K562 (cell line): Measurements from ENCODE around the gene NFYC. TPM values are rescaled to one million over a fixed set of nuclear protein-coding genes. Genes with fewer than 3 reads are reported as not detected.

Experiments used
- ATF7 ChIP-seq: fragments of 450-650 bp; IDR thresholded peaks from 2 replicates; pipeline ENCODE4 v1.7.1; 2014; ENCODE audit warnings: mild to moderate bottlenecking, moderate library complexity
- DPF2 ChIP-seq: fragments of 450-650 bp; IDR thresholded peaks from 2 replicates; pipeline ENCODE4 v1.6.1; 2016
- L3MBTL2 ChIP-seq: fragments of 450-650 bp; IDR thresholded peaks from 2 replicates; pipeline ENCODE4 v1.6.1; 2016; ENCODE audit warnings: mild to moderate bottlenecking, moderate library complexity
- NONO ChIP-seq, 2 experiments: fragments of 200-400 bp in 1 of 2; fragments of 450-650 bp in 1 of 2; formaldehyde crosslinking in 1 of 2; IDR thresholded peaks; 2 replicates each; pipeline ENCODE4 v1.6.1; 2017; ENCODE audit warnings: low read depth in 2 of 2, mild to moderate bottlenecking in 2 of 2, moderate library complexity in 2 of 2, low read length in 1 of 2
- PHB ChIP-seq: fragments of 250-450 bp; sonication (Bioruptor Pico); IDR thresholded peaks from 2 replicates; pipeline ENCODE4 v1.5.0; 2021
- PHF21A ChIP-seq: fragments of 450-650 bp; IDR thresholded peaks from 2 replicates; pipeline ENCODE4 v1.6.1; 2017; ENCODE audit warnings: low read depth, borderline replicate concordance
- TAF1 ChIP-seq: IDR thresholded peaks from 2 replicates; pipeline ENCODE4 v1.6.1; 2011; ENCODE audit warnings: mild to moderate bottlenecking, low read length, moderate library complexity; ENCODE audit not compliant: insufficient read depth, control insufficient read depth, severe bottlenecking; ENCODE audit errors: extremely low read depth
- TGIF2 ChIP-seq: sonication (generic); formaldehyde crosslinking; IDR thresholded peaks from 2 replicates; pipeline ENCODE4 v1.8.1; 2022; ENCODE audit warnings: mild to moderate bottlenecking, missing genetic modification reagents, moderate library complexity
- USF2 ChIP-seq: sonication (generic); formaldehyde crosslinking; IDR thresholded peaks from 2 replicates; pipeline ENCODE4 v1.5.0; 2020; ENCODE audit warnings: missing genetic modification reagents
- XRCC5 ChIP-seq: fragments of 200-400 bp; formaldehyde crosslinking; IDR thresholded peaks from 2 replicates; pipeline ENCODE4 v1.6.1; 2017; ENCODE audit warnings: low read depth, mild to moderate bottlenecking, low read length
- ZBTB33 ChIP-seq: sonication (generic); formaldehyde crosslinking; IDR thresholded peaks from 2 replicates; pipeline ENCODE4 v1.8.1; 2023; ENCODE audit warnings: mild to moderate bottlenecking, missing genetic modification reagents
- ZNF3 ChIP-seq: fragments of 250-450 bp; sonication (Bioruptor Pico); IDR thresholded peaks from 2 replicates; pipeline ENCODE4 v1.5.0; 2021; ENCODE audit warnings: mild to moderate bottlenecking, moderate library complexity
- ZNF79 ChIP-seq: fragments of 250-450 bp; sonication (Bioruptor Pico); IDR thresholded peaks from 2 replicates; pipeline ENCODE4 v1.4.0; 2020; ENCODE audit warnings: low read depth, mild to moderate bottlenecking, moderate library complexity
- polyA plus RNA-seq, 8 experiments: library from polyadenylated mRNA; depleted of rRNA in 4 of 8; stranded (reverse) in 5 of 8; unstranded in 3 of 8; fragments of >200 nt; fragmentation: Nextera tagmentation in 2 of 8; fragmentation: Illumina TruSeq in 1 of 8; extraction: Ambion mirVana in 2 of 8; extraction: Trizol in 1 of 8; gene quantifications; 2 replicates each; pipeline versions ENCODE4 v1.2.1 to v1.2.3, GENCODE V29; 2011 to 2014; ENCODE audit warnings: inconsistent platforms in 1 of 8, missing spikeins in 1 of 8
- total RNA-seq, 7 experiments: library from RNA; depleted of rRNA in 6 of 7; stranded (reverse); fragments of >200 nt in 6 of 7; fragmentation: Illumina TruSeq in 2 of 7; extraction: Trizol in 2 of 7; gene quantifications; 2 replicates each; pipeline versions ENCODE4 v1.2.1 to v1.2.3, GENCODE V29; 2011 to 2021; ENCODE audit warnings: low replicate concordance in 1 of 7
- TF ChIP-seq, protein P1 (sequence below): fragments of 250-450 bp; sonication (Bioruptor Pico); IDR thresholded peaks from 2 replicates; pipeline ENCODE4 v1.8.0; 2022; ENCODE audit warnings: inconsistent platforms, mild to moderate bottlenecking, moderate library complexity, borderline replicate concordance
- TF ChIP-seq, protein P2 (sequence below), 2 experiments: fragments of 450-650 bp; IDR thresholded peaks; 2 replicates each; pipeline ENCODE4 v1.6.1; 2016
- TF ChIP-seq, protein P3 (sequence below): sonication (generic); formaldehyde crosslinking; IDR thresholded peaks from 2 replicates; pipeline ENCODE4 v1.9.0; 2022; ENCODE audit warnings: mild to moderate bottlenecking, missing genetic modification reagents

Gene NFYC
- total and polyA plus RNA-seq, 9 of the 15 experiments (the other 6 are each of a cell fraction or from before 2014, with no cell fraction given) = 4.8 to 59.8 (median 41.1) TPM

GRCh38 chr1:40806731-40807695, 115.5 kb downstream of the NFYC start (continued):
- TF ChIP-seq, protein P1, sequence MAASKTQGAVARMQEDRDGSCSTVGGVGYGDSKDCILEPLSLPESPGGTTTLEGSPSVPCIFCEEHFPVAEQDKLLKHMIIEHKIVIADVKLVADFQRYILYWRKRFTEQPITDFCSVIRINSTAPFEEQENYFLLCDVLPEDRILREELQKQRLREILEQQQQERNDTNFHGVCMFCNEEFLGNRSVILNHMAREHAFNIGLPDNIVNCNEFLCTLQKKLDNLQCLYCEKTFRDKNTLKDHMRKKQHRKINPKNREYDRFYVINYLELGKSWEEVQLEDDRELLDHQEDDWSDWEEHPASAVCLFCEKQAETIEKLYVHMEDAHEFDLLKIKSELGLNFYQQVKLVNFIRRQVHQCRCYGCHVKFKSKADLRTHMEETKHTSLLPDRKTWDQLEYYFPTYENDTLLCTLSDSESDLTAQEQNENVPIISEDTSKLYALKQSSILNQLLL (CRISPR knock-in tag) = no peak
- TF ChIP-seq TGIF2 (CRISPR knock-in tag) (no peak), DPF2 (no peak), ZBTB33 (CRISPR knock-in tag) (peak; percentile 82), PHB (CRISPR knock-in tag) (no peak), USF2 (CRISPR knock-in tag) (peak; percentile 75), NONO (IDR thresholded peaks at IDR 0.05; ENCODE audit: low read depth in 2 of 2, low read length in 1 of 2) (no peak), L3MBTL2 (peak; percentile 48), XRCC5 (no peak), ATF7 (no peak), PHF21A (no peak), ZNF79 (CRISPR knock-in tag) (no peak), TAF1 (no peak), ZNF3 (CRISPR knock-in tag) (no peak)
- TF ChIP-seq, protein P2, sequence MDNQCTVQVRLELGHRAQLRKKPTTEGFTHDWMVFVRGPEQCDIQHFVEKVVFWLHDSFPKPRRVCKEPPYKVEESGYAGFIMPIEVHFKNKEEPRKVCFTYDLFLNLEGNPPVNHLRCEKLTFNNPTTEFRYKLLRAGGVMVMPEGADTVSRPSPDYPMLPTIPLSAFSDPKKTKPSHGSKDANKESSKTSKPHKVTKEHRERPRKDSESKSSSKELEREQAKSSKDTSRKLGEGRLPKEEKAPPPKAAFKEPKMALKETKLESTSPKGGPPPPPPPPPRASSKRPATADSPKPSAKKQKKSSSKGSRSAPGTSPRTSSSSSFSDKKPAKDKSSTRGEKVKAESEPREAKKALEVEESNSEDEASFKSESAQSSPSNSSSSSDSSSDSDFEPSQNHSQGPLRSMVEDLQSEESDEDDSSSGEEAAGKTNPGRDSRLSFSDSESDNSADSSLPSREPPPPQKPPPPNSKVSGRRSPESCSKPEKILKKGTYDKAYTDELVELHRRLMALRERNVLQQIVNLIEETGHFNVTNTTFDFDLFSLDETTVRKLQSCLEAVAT (IDR thresholded peaks at IDR 0.05) = no peak
- TF ChIP-seq, protein P3, sequence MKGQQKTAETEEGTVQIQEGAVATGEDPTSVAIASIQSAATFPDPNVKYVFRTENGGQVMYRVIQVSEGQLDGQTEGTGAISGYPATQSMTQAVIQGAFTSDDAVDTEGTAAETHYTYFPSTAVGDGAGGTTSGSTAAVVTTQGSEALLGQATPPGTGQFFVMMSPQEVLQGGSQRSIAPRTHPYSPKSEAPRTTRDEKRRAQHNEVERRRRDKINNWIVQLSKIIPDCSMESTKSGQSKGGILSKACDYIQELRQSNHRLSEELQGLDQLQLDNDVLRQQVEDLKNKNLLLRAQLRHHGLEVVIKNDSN (CRISPR knock-in tag) = peak; percentile 84
